HCT116 (cell line): Measurements from ENCODE around the gene SERPINB8. TPM values are rescaled to one million over a fixed set of nuclear protein-coding genes. Genes with fewer than 3 reads are reported as not detected.

ENCODE experiments used
- ATAC-seq: fragments of 200-7000 bp; cut with Tn5 transposase; 2 replicates; pipeline ENCODE4 v1.9.1; 2020; ENCODE audit warnings: mild to moderate bottlenecking, moderate library complexity
- BruUV-seq: library from RNA; stranded (reverse); fragments of 400-500 nt; replicated peaks from 2 replicates; lab custom pipeline; 2021; lab: Mats Ljungman, UMichigan
- CTCF ChIA-PET: fragments of 300-600 bp; sonication (Branson Sonifier 250); formaldehyde crosslinking; loops from one replicate; lab custom pipeline; 2021; ENCODE audit warnings: antibody characterized with exemption; lab: Charles Lee
- POLR2A ChIA-PET: fragments of 300-600, 350-600 bp; sonication (Branson Sonifier 250); formaldehyde crosslinking; loops from one replicate; lab custom pipeline; 2021; ENCODE audit warnings: antibody characterized with exemption; lab: Charles Lee
- RAD21 ChIA-PET, 2 experiments: fragments of 300-600 bp; sonication (Branson Sonifier 250); formaldehyde crosslinking; loops; one replicate each; lab custom pipeline; 2023; ENCODE audit warnings: low total read pairs in 2 of 2; ENCODE audit not compliant: uncharacterized antibody in 2 of 2, unreplicated experiment in 2 of 2, low non-redundant PET in 1 of 2; lab: Charles Lee
- DNase-seq: peaks from one replicate; pipeline ENCODE4 v3.0.0-alpha.2; 2010; ENCODE audit warnings: low read depth, low spot score
- H2AFZ ChIP-seq: fragments of 200-600 bp; shearing (Covaris generic), sonication (generic); 2 replicates; pipeline ENCODE4 v1.6.1; 2017; ENCODE audit warnings: low read depth, mixed run types, mixed read lengths, antibody characterized with exemption, low read length; ENCODE audit not compliant: poor library complexity, severe bottlenecking
- H3K27ac ChIP-seq: 2 replicates; pipeline ENCODE4 v1.5.1; 2012; ENCODE audit warnings: low read depth, low read length
- H3K27me3 ChIP-seq: fragments of 200-600 bp; sonication (generic); 2 replicates; pipeline ENCODE4 v1.6.1; 2016; ENCODE audit warnings: mixed run types, low read length, mixed read lengths; ENCODE audit not compliant: insufficient read depth
- H3K36me3 ChIP-seq, 2 experiments: fragments of 200-500 bp in 1 of 2; fragments of 200-600 bp in 1 of 2; sonication (Bioruptor generic) in 1 of 2; sonication (generic) in 1 of 2; 2 replicates each; pipeline versions ENCODE4 v1.5.1 to v1.6.1; 2014 to 2016; ENCODE audit warnings: low read length in 2 of 2, inconsistent platforms in 1 of 2, mixed read lengths in 1 of 2, mixed run types in 1 of 2; ENCODE audit not compliant: insufficient read depth in 2 of 2, control insufficient read depth in 1 of 2
- H3K4me1 ChIP-seq, 2 experiments: fragments of 200-600 bp in 1 of 2; sonication (generic) in 1 of 2; 2 replicates each; pipeline versions ENCODE4 v1.5.1 to v1.6.1; 2012 to 2017; ENCODE audit warnings: low read length in 2 of 2, inconsistent platforms in 1 of 2, mild to moderate bottlenecking in 1 of 2, mixed read lengths in 1 of 2, mixed run types in 1 of 2, moderate library complexity in 1 of 2; ENCODE audit not compliant: insufficient read depth in 2 of 2, control insufficient read depth in 1 of 2
- H3K4me2 ChIP-seq: fragments of 200-600 bp; sonication (generic); 2 replicates; pipeline ENCODE4 v1.6.1; 2017; ENCODE audit warnings: mixed run types, low read length, mixed read lengths
- H3K4me3 ChIP-seq, 2 experiments: fragments of 200-600 bp in 1 of 2; sonication (generic) in 1 of 2; replicated peaks in 1 of 2; 2 replicates each; pipeline ENCODE4 v1.5.1; 2011 to 2016; ENCODE audit warnings: low read length in 2 of 2, control low read depth in 1 of 2, low read depth in 1 of 2, mild to moderate bottlenecking in 1 of 2, mixed read lengths in 1 of 2, mixed run types in 1 of 2
- H3K79me2 ChIP-seq: fragments of 200-600 bp; sonication (generic); 2 replicates; pipeline ENCODE4 v1.6.1; 2017; ENCODE audit warnings: mild to moderate bottlenecking, mixed run types, low read length, moderate library complexity, mixed read lengths; ENCODE audit not compliant: insufficient read depth
- H3K9ac ChIP-seq: fragments of 200-600 bp; sonication (generic); 2 replicates; pipeline ENCODE4 v1.6.1; 2016; ENCODE audit warnings: low read length, mixed read lengths
- H3K9me2 ChIP-seq: fragments of 200-600 bp; sonication (generic), shearing (Covaris generic); 2 replicates; pipeline ENCODE4 v1.6.1; 2017; ENCODE audit warnings: mixed run types, mild to moderate bottlenecking, moderate library complexity; ENCODE audit not compliant: insufficient read depth
- H3K9me3 ChIP-seq, 2 experiments: fragments of 200-500 bp in 1 of 2; fragments of 200-600 bp in 1 of 2; sonication (Bioruptor generic) in 1 of 2; sonication (generic) in 1 of 2; 2 replicates each; pipeline ENCODE4 v1.6.1; 2014 to 2017; ENCODE audit warnings: low read length in 2 of 2, mixed read lengths in 2 of 2, inconsistent platforms in 1 of 2, low read depth in 1 of 2, mild to moderate bottlenecking in 1 of 2, mixed run types in 1 of 2, moderate library complexity in 1 of 2; ENCODE audit not compliant: control insufficient read depth in 1 of 2, insufficient read depth in 1 of 2
- H4K20me1 ChIP-seq: fragments of 200-600 bp; sonication (generic), shearing (Covaris generic); 2 replicates; pipeline ENCODE4 v1.6.1; 2017; ENCODE audit warnings: mixed run types, mild to moderate bottlenecking, moderate library complexity; ENCODE audit not compliant: insufficient read depth
- CBX3 ChIP-seq: IDR thresholded peaks from 2 replicates; pipeline ENCODE4 v1.6.1; 2012; ENCODE audit warnings: low read depth
- EGR1 ChIP-seq: IDR thresholded peaks from 2 replicates; pipeline ENCODE4 v1.6.1; 2012; ENCODE audit warnings: low read depth
- ELF1 ChIP-seq: IDR thresholded peaks from 2 replicates; pipeline ENCODE4 v1.6.1; 2012; ENCODE audit warnings: low read depth, borderline replicate concordance
- FOSL1 ChIP-seq: IDR thresholded peaks from 2 replicates; pipeline ENCODE4 v1.6.1; 2012; ENCODE audit warnings: low read depth
- SP1 ChIP-seq: IDR thresholded peaks from 2 replicates; pipeline ENCODE4 v1.6.1; 2012; ENCODE audit warnings: low read depth
- ZFX ChIP-seq: fragments of 450-650 bp; IDR thresholded peaks from 2 replicates; pipeline ENCODE4 v1.6.1; 2017
- ZNF274 ChIP-seq: fragments of 200-500 bp; sonication (Bioruptor generic); IDR thresholded peaks from 2 replicates; pipeline ENCODE4 v1.6.1; 2014; ENCODE audit warnings: mild to moderate bottlenecking, low read depth, low read length, inconsistent platforms
- intact Hi-C: fragments of 100-400 bp; cut with micrococcal nuclease; formaldehyde crosslinking; loops from 2 replicates; pipeline ENCODE4 v1.10.0; 2022
- total RNA-seq: library from RNA; stranded (reverse); gene quantifications from one replicate; pipeline ENCODE4 v1.2.1, GENCODE V29; 2021; ENCODE audit not compliant: unreplicated experiment
- TF ChIP-seq, protein P1 (sequence below): IDR thresholded peaks from 2 replicates; pipeline ENCODE4 v1.6.1; 2012; ENCODE audit warnings: low read depth
- TF ChIP-seq, protein P2 (sequence below): IDR thresholded peaks from 2 replicates; pipeline ENCODE4 v1.6.1; 2012
- TF ChIP-seq, protein P3 (sequence below), 3 experiments: fragments of 200-600 bp in 1 of 3; sonication (generic) in 1 of 3; IDR thresholded peaks in 2 of 3; conservative IDR thresholded peaks in 1 of 3; 2 replicates each; pipeline ENCODE4 v1.5.1; 2012 to 2017; ENCODE audit warnings: low read depth in 2 of 3, low read length in 2 of 3, antibody characterized with exemption in 1 of 3, borderline replicate concordance in 1 of 3, control low read depth in 1 of 3, mild to moderate bottlenecking in 1 of 3, mixed read lengths in 1 of 3, mixed run types in 1 of 3, moderate library complexity in 1 of 3; ENCODE audit not compliant: insufficient read depth in 1 of 3
- TF ChIP-seq, protein P4 (sequence below): IDR thresholded peaks from 2 replicates; pipeline ENCODE4 v1.6.1; 2012

The SERPINB8 gene
- total RNA-seq, 1 experiment from 2014 or later, result 5.9 TPM

DNA sequence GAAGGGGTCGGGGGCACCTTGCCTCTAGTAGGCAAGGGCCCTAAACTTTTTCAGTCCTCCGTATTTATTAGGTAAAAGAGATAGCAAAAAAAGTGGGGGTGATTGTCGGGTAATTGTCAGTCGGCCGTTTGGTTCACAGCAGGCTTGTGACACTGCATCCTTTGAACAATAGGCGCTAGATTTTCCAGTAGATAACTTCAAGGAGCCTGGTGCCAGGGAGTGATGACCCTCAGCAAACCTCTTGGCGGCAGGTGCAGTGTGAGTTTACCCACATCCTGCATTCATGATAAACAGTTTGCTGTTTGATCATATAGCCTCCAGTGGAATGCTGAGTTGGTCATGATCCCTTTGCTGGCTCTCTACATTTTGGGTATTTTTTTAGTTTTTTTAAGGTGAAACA lies 22.9 kb downstream of the SERPINB8 start:
- BruUV-seq, result no TSS peak
- CTCF ChIA-PET, result no interaction called here
- H3K9ac ChIP-seq, result no peak overlapping the region

More for the DNA sequence above, 22.9 kb downstream of the SERPINB8 start:
- H3K9me3 ChIP-seq, result peaks cover 0 to 7% of the 10 kb centered on the region in 2 experiments; a peak in 1 of 4 replicates
- no peak overlapping the region for H3K4me2 ChIP-seq
- no peaks in the 10 kb centered on the region for H3K9me2 ChIP-seq
- no peaks in the 10 kb centered on the region for H3K36me3 ChIP-seq
- no peak for DNase-seq
- TF ChIP-seq SP1 (no peak), ZNF274 (no peak), CBX3 (no peak), ELF1 (no peak), EGR1 (no peak), ZFX (no peak), FOSL1 (no peak)
- TF ChIP-seq, protein P1, sequence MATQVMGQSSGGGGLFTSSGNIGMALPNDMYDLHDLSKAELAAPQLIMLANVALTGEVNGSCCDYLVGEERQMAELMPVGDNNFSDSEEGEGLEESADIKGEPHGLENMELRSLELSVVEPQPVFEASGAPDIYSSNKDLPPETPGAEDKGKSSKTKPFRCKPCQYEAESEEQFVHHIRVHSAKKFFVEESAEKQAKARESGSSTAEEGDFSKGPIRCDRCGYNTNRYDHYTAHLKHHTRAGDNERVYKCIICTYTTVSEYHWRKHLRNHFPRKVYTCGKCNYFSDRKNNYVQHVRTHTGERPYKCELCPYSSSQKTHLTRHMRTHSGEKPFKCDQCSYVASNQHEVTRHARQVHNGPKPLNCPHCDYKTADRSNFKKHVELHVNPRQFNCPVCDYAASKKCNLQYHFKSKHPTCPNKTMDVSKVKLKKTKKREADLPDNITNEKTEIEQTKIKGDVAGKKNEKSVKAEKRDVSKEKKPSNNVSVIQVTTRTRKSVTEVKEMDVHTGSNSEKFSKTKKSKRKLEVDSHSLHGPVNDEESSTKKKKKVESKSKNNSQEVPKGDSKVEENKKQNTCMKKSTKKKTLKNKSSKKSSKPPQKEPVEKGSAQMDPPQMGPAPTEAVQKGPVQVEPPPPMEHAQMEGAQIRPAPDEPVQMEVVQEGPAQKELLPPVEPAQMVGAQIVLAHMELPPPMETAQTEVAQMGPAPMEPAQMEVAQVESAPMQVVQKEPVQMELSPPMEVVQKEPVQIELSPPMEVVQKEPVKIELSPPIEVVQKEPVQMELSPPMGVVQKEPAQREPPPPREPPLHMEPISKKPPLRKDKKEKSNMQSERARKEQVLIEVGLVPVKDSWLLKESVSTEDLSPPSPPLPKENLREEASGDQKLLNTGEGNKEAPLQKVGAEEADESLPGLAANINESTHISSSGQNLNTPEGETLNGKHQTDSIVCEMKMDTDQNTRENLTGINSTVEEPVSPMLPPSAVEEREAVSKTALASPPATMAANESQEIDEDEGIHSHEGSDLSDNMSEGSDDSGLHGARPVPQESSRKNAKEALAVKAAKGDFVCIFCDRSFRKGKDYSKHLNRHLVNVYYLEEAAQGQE, result no peak
- TF ChIP-seq, protein P2, sequence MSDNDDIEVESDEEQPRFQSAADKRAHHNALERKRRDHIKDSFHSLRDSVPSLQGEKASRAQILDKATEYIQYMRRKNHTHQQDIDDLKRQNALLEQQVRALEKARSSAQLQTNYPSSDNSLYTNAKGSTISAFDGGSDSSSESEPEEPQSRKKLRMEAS, result no peak
- TF ChIP-seq, protein P3, sequence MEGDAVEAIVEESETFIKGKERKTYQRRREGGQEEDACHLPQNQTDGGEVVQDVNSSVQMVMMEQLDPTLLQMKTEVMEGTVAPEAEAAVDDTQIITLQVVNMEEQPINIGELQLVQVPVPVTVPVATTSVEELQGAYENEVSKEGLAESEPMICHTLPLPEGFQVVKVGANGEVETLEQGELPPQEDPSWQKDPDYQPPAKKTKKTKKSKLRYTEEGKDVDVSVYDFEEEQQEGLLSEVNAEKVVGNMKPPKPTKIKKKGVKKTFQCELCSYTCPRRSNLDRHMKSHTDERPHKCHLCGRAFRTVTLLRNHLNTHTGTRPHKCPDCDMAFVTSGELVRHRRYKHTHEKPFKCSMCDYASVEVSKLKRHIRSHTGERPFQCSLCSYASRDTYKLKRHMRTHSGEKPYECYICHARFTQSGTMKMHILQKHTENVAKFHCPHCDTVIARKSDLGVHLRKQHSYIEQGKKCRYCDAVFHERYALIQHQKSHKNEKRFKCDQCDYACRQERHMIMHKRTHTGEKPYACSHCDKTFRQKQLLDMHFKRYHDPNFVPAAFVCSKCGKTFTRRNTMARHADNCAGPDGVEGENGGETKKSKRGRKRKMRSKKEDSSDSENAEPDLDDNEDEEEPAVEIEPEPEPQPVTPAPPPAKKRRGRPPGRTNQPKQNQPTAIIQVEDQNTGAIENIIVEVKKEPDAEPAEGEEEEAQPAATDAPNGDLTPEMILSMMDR (IDR thresholded peaks at IDR 0.05 in 2 of 3, conservative IDR thresholded peaks at IDR 0.05 in 1 of 3; ENCODE audit: borderline replicate concordance in 1 of 3, insufficient read depth in 1 of 3, low read depth in 2 of 3, low read length in 2 of 3), result no peak
- TF ChIP-seq, protein P4, sequence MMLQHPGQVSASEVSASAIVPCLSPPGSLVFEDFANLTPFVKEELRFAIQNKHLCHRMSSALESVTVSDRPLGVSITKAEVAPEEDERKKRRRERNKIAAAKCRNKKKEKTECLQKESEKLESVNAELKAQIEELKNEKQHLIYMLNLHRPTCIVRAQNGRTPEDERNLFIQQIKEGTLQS, result no peak
- TF ChIP-seq, all 23 proteins: peak for 0
- no peak overlapping the region for H2AFZ ChIP-seq
- POLR2A ChIA-PET, result no interaction called here
- intact Hi-C loops, result no loop called here
- RAD21 ChIA-PET, result no interaction called here
- ATAC-seq, result no peak
- no peak overlapping the region for H3K4me3 ChIP-seq
- no peaks in the 10 kb centered on the region for H3K27me3 ChIP-seq
- H3K4me1 ChIP-seq, result no peaks in the 10 kb centered on the region
- H3K27ac ChIP-seq, result no peak overlapping the region
- H3K79me2 ChIP-seq, result no peaks in the 10 kb centered on the region
- no peaks in the 10 kb centered on the region for H4K20me1 ChIP-seq
